Activated CD8-positive, alpha-beta memory T cell treated with anti-CD3 and anti-CD28 coated beads, Interleukin-2, amount 10 ng/mL, durations not matched to agents 7 days and 5 days (primary cell): ENCODE results near the gene TRIM50. TPM values are rescaled to one million over a fixed set of nuclear protein-coding genes. Genes with fewer than 3 reads are reported as not detected.
A peak's percentile ranks its signal among the peaks of the same experiment; 100 is the strongest.
"Not testable (repeated sequence)": the region's sequence is repeated elsewhere in the genome, so short reads cannot be mapped to it uniquely, and the experiment has no call there.

Source experiments
- ATAC-seq: fragments of 150-1000 bp; cut with Tn5 transposase; one replicate; pipeline ENCODE4 v1.10.0; 2021; ENCODE audit warnings: moderate library complexity
- CTCF ChIA-PET: fragments of 350-600 bp; sonication (Branson Sonifier 250); formaldehyde crosslinking; loops from one replicate; lab custom pipeline; 2021; ENCODE audit warnings: antibody characterized with exemption; lab: Charles Lee
- DNase-seq: peaks from one replicate; pipeline ENCODE4 v3.0.0-alpha.2; 2020
- H3K27ac Mint-ChIP-seq: one replicate; pipeline ENCODE4 v1.8.0; 2021; ENCODE audit warnings: mild to moderate bottlenecking, mixed read lengths
- H3K27me3 Mint-ChIP-seq: one replicate; pipeline ENCODE4 v1.8.0; 2021; ENCODE audit warnings: mixed read lengths
- H3K36me3 Mint-ChIP-seq: one replicate; pipeline ENCODE4 v1.8.0; 2021; ENCODE audit warnings: mild to moderate bottlenecking, mixed read lengths
- H3K4me1 Mint-ChIP-seq: one replicate; pipeline ENCODE4 v1.8.0; 2021; ENCODE audit warnings: mixed read lengths
- H3K4me3 Mint-ChIP-seq: one replicate; pipeline ENCODE4 v1.8.0; 2021; ENCODE audit warnings: mild to moderate bottlenecking, moderate library complexity, mixed read lengths
- H3K9me3 Mint-ChIP-seq: one replicate; pipeline ENCODE4 v1.8.0; 2022; ENCODE audit warnings: low read depth, mixed read lengths
- total RNA-seq, 2 experiments: library from RNA; stranded (reverse); gene quantifications; one replicate each; pipeline ENCODE4 v1.2.3, GENCODE V29; 2021

The TRIM50 gene
- total RNA-seq, 2 experiments from 2014 or later, result not detected

- H3K27me3 Mint-ChIP-seq, result peaks cover 19% of the 10 kb centered on the region
- no peak for DNase-seq
- ATAC-seq, result no peak
- H3K36me3 Mint-ChIP-seq, result no peaks in the 10 kb centered on the region
- no peak overlapping the region for H3K4me3 Mint-ChIP-seq
- H3K27ac Mint-ChIP-seq, result no peak overlapping the region
- no peaks in the 10 kb centered on the region for H3K9me3 Mint-ChIP-seq
- CTCF ChIA-PET, result interaction anchor here (1.9 kb wide), 1 partner anchor 18 kb away, joined by 4 read pairs; no protein-coding TSS in a partner anchor
- peaks cover 2% of the 10 kb centered on the region for H3K4me1 Mint-ChIP-seq
Observed at GRCh38 chr7:73341877-73342276, 14.0 kb upstream of the TRIM50 start.

GRCh38 chr7:73340514-73340913, 12.6 kb upstream of the TRIM50 start:
- no peak for ATAC-seq
- Mint-ChIP-seq H3K27me3 (peaks cover 20% of the 10 kb centered on the region), H3K4me3 (no peak overlapping the region), H3K4me1 (peaks cover 2% of the 10 kb centered on the region), H3K36me3 (no peaks in the 10 kb centered on the region), H3K9me3 (no peaks in the 10 kb centered on the region), H3K27ac (no peak overlapping the region)
- DNase-seq, result no peak
- CTCF ChIA-PET, result interaction anchor here (1.9 kb wide), 1 partner anchor 17 kb away, joined by 4 read pairs; no protein-coding TSS in a partner anchor

GRCh38 chr7:73338321-73338720, 10.4 kb upstream of the TRIM50 start:
- peaks cover 2% of the 10 kb centered on the region for H3K4me1 Mint-ChIP-seq
- H3K27me3 Mint-ChIP-seq, result peaks cover 16% of the 10 kb centered on the region
- ATAC-seq (no peak), DNase-seq (no peak)
- no peaks in the 10 kb centered on the region for H3K36me3 Mint-ChIP-seq
- CTCF ChIA-PET, result interaction anchor here (4.0 kb wide), 1 partner anchor 14 kb away, joined by 17 read pairs; no protein-coding TSS in a partner anchor
- H3K9me3 Mint-ChIP-seq, result no peaks in the 10 kb centered on the region
- no peak overlapping the region for H3K27ac Mint-ChIP-seq
- no peak overlapping the region for H3K4me3 Mint-ChIP-seq

- H3K4me3 Mint-ChIP-seq, result no peak overlapping the region
- DNase-seq, result no peak
- no peaks in the 10 kb centered on the region for H3K36me3 Mint-ChIP-seq
- no peak overlapping the region for H3K27ac Mint-ChIP-seq
- CTCF ChIA-PET, result no interaction called here
- ATAC-seq, result no peak
- peaks cover 1% of the 10 kb centered on the region for H3K4me1 Mint-ChIP-seq
- no peaks in the 10 kb centered on the region for H3K9me3 Mint-ChIP-seq
- H3K27me3 Mint-ChIP-seq, result peaks cover 7% of the 10 kb centered on the region
Observed at GRCh38 chr7:73332447-73332846, 4.6 kb upstream of the TRIM50 start.

GRCh38 chr7:73330772-73331171, 2.9 kb upstream of the TRIM50 start:
- H3K9me3 Mint-ChIP-seq, result no peaks in the 10 kb centered on the region
- DNase-seq (no peak), ATAC-seq (no peak)
- no peak overlapping the region for H3K4me3 Mint-ChIP-seq
- peaks cover 1% of the 10 kb centered on the region for H3K4me1 Mint-ChIP-seq
- CTCF ChIA-PET, result no interaction called here
- H3K36me3 Mint-ChIP-seq, result no peaks in the 10 kb centered on the region
- peaks cover 3% of the 10 kb centered on the region for H3K27me3 Mint-ChIP-seq
- no peak overlapping the region for H3K27ac Mint-ChIP-seq

GRCh38 chr7:73329861-73330581, 2.1 kb upstream of the TRIM50 start:
- H3K27ac Mint-ChIP-seq, result no peak overlapping the region
- no peaks in the 10 kb centered on the region for H3K36me3 Mint-ChIP-seq
- H3K4me3 Mint-ChIP-seq, result no peak overlapping the region
- H3K9me3 Mint-ChIP-seq, result no peaks in the 10 kb centered on the region
- H3K27me3 Mint-ChIP-seq, result peaks cover 3% of the 10 kb centered on the region
- DNase-seq, result no peak
- peaks cover 1% of the 10 kb centered on the region for H3K4me1 Mint-ChIP-seq
- CTCF ChIA-PET, result no interaction called here
- ATAC-seq, result no peak

- Mint-ChIP-seq H3K4me1 (peaks cover 9% of the 10 kb centered on the region), H3K27ac (no peak overlapping the region), H3K27me3 (peaks cover 3% of the 10 kb centered on the region), H3K9me3 (no peaks in the 10 kb centered on the region), H3K36me3 (no peaks in the 10 kb centered on the region), H3K4me3 (no peak overlapping the region)
- no peak for ATAC-seq
- DNase-seq, result no peak
- CTCF ChIA-PET, result no interaction called here
Observed at GRCh38 chr7:73328696-73329095, 814 bp upstream of the TRIM50 start.

- H3K27me3 Mint-ChIP-seq, DNase-seq, H3K4me3 Mint-ChIP-seq, H3K9me3 Mint-ChIP-seq, ATAC-seq, H3K36me3 Mint-ChIP-seq, CTCF ChIA-PET, H3K27ac Mint-ChIP-seq: not testable (repeated sequence)
- peaks cover 14% of the 10 kb centered on the region for H3K4me1 Mint-ChIP-seq
Observed at GRCh38 chr7:73327449-73327848, 433 bp downstream of the TRIM50 start.

- H3K4me3 Mint-ChIP-seq, ATAC-seq, H3K36me3 Mint-ChIP-seq, DNase-seq, H3K27ac Mint-ChIP-seq, H3K27me3 Mint-ChIP-seq, H3K9me3 Mint-ChIP-seq: not testable (repeated sequence)
- H3K4me1 Mint-ChIP-seq, result peaks cover 14% of the 10 kb centered on the region
- CTCF ChIA-PET, result interaction anchor here (2.1 kb wide), 1 partner anchor 11 kb away, joined by 17 read pairs; no protein-coding TSS in a partner anchor
Observed at GRCh38 chr7:73325424-73325823, 2.5 kb downstream of the TRIM50 start.

- not testable (repeated sequence) for H3K9me3 Mint-ChIP-seq, H3K36me3 Mint-ChIP-seq, H3K27ac Mint-ChIP-seq, H3K27me3 Mint-ChIP-seq
- H3K4me3 Mint-ChIP-seq, result peak overlapping the region; percentile 20
- peak; percentile 86 for ATAC-seq
- CTCF ChIA-PET, result interaction anchor here (0.6 to 2.1 kb wide), 7 partner anchors 12 to 128 kb away, joined by 3 to 17 read pairs (median 4); no protein-coding TSS in a partner anchor
- peaks cover 14% of the 10 kb centered on the region for H3K4me1 Mint-ChIP-seq
- DNase-seq, result peak; percentile 60
Observed at GRCh38 chr7:73324081-73324845, 3.6 kb downstream of the TRIM50 start.

- not testable (repeated sequence) for H3K9me3 Mint-ChIP-seq, H3K27ac Mint-ChIP-seq, H3K36me3 Mint-ChIP-seq, ATAC-seq, DNase-seq, H3K27me3 Mint-ChIP-seq
- H3K4me1 Mint-ChIP-seq, result peaks cover 14% of the 10 kb centered on the region
- CTCF ChIA-PET, result interaction anchor here (0.8 to 2.1 kb wide), 6 partner anchors 12 to 128 kb away, joined by 3 to 17 read pairs (median 4); no protein-coding TSS in a partner anchor
- H3K4me3 Mint-ChIP-seq, result peak overlapping the region; percentile 20
Observed at GRCh38 chr7:73323434-73324080, 4.3 kb downstream of the TRIM50 start.

GRCh38 chr7:73320009-73320408, 7.9 kb downstream of the TRIM50 start:
- CTCF ChIA-PET, H3K9me3 Mint-ChIP-seq, DNase-seq, H3K4me3 Mint-ChIP-seq, H3K36me3 Mint-ChIP-seq, ATAC-seq, H3K27ac Mint-ChIP-seq, H3K27me3 Mint-ChIP-seq: not testable (repeated sequence)
- peaks cover 12% of the 10 kb centered on the region for H3K4me1 Mint-ChIP-seq

- H3K9me3 Mint-ChIP-seq, H3K27ac Mint-ChIP-seq, H3K27me3 Mint-ChIP-seq, H3K4me3 Mint-ChIP-seq, H3K36me3 Mint-ChIP-seq, DNase-seq, CTCF ChIA-PET, ATAC-seq: not testable (repeated sequence)
- H3K4me1 Mint-ChIP-seq, result peaks cover 12% of the 10 kb centered on the region
Observed at GRCh38 chr7:73319541-73319940, 8.3 kb downstream of the TRIM50 start.
